GM21360 (cell line): Measurements from ENCODE around the gene ORC3.
A peak's percentile ranks its signal among the peaks of the same experiment; 100 is the strongest.

Experiments used
- ATAC-seq: cut with Tn5 transposase; IDR thresholded peaks from one replicate; pipeline ENCODE4 v1.9.1; 2021; ENCODE audit warnings: mild to moderate bottlenecking, moderate library complexity; ENCODE audit not compliant: unreplicated experiment

The ORC3 gene

GRCh38 chr6:87589693-87590416, at the start of gene ORC3, which contains the start of gene RARS2:
Gene ORC3, plus strand, starts transcription at chr6:87590135. Its CDS starts 34 bp downstream, at chr6:87590169.
Gene RARS2, minus strand, starts transcription at chr6:87589987. Its CDS starts 30 bp downstream, at chr6:87589957.
- ATAC-seq: peak; percentile 100

GRCh38 chr6:87540539-87540938, 49.4 kb upstream of the ORC3 start:
- no peak for ATAC-seq

DNA sequence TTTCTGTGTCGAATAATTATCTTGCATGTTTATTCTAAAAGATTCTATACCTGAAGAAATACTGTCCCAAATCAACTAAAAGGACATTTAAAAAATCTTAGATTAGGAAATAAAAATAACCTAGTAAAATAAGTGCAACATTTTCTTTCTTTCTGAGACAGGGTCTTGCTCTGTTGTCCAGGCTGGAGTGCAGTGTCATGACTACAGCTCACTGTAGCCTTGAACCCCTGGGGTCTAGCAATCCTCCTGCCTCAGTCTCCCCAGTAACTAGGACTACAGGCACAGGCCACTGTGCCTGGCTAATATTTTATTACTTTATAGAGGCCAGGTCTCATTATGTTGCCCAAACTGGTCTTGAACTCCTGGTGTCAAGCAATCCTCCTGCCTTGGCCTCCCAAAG, 48.9 kb upstream of the ORC3 start:
- ATAC-seq: no peak

GRCh38 chr6:87541744-87542143, 48.2 kb upstream of the ORC3 start:
- no peak for ATAC-seq

DNA sequence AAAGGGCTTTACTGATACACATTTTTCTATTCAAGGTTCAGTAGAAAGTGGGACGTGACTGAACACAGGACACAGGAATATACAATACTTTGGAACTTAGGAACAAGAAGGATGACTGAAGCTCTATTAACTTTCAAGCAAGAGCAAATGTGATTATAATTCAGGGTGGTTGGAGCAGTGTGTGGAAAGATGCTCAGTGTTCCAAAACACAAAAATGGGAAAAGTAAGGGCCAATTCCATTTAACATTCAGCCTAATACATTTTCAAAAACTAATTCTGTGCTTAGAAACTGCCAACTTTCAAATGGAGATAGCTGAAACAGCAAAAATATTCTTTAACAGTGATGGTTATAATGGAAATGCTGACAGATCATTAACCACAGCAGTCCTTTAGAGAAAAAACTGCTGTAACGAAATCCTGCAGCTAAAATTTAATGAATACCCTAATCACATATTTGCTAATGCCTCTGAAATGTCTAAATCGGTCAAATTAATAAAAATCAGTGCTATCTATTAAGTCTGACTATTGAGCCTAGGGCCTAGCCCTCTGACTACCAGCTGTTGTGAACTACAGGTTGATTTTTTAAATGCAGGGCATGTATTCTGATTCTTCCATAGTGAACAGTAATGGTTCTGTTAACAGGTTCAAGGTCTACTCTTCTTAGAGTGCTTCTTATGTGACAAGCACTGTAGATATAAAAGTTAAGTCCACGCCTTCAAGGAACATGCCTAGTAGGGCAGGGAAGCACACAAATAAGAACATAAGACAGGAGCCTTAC, 46.0 kb upstream of the ORC3 start:
- no peak for ATAC-seq

- ATAC-seq: no peak
These were observed 45.5 kb upstream of the ORC3 start for GRCh38 chr6:87544474-87544735.

DNA sequence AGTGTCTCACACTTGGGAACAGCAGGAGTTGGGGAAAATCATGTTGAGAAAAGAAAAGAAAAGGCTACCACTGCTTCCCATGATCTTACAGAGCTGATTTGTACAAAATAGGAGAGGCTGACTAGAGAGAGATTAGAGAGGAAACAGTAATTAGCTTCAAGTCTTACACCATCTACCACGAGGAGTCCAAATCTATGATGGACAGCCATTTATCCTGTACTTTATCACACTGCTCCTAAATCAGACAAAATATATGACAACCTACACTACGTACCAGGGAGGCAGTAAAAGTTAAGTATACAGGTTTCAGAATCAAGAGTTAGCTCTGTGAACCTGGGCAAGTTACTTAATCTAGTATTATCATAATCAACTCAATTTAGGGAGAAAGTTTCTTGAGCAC, 38.1 kb upstream of the ORC3 start:
- no peak for ATAC-seq

DNA sequence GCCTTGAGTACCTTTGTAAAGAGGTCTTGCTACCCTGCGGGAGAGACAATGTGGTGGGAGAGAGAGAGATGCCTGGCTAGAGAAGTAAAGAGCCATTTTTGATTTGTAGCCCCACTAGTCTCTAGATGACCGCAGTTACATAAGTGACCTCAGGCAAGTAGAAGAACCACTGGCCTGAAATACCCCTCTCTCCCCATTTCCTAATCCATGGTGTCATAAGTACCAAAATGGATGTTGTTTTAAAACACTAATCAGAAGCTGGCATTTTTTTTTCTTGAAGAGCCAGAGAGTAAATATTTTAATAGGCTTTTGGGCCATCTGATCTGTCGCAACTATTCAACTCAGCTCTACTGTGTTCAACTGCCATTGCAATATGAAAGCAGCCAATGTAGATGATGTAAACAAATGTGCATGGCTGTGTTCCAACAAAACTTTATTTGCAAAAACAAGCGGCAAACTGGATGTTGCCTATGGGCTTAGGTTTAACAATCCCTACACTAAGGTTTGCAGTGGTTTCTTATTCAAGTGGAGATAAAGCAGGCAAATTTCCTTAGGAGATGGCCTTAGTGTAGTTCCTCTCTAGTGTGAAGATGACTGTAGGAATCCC, 36.7 kb upstream of the ORC3 start:
- no peak for ATAC-seq

GRCh38 chr6:87555506-87555905, 34.4 kb upstream of the ORC3 start:
- ATAC-seq: no peak

GRCh38 chr6:87558446-87558845, 31.5 kb upstream of the ORC3 start:
- ATAC-seq: no peak

- no peak for ATAC-seq
These were observed 28.9 kb upstream of the ORC3 start for GRCh38 chr6:87561017-87561416.

DNA sequence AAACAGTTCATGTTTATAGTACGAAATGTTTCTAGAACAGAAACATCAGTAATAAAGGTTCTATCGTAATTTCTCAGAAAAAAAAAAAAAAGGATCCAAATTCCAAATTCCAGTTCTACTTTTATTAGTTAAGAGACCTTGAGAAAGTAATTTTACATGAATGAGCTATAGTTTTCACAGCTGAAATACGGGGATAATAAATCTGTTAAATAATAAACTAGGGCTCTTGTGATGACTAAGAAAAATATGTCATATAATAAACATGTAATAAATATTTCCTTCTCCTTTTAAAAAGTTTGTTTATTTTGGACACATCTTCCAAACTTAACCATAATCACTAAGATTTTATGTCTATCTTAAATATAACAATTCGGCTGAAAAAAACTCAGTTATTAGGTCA, 17.9 kb upstream of the ORC3 start:
- no peak for ATAC-seq

DNA sequence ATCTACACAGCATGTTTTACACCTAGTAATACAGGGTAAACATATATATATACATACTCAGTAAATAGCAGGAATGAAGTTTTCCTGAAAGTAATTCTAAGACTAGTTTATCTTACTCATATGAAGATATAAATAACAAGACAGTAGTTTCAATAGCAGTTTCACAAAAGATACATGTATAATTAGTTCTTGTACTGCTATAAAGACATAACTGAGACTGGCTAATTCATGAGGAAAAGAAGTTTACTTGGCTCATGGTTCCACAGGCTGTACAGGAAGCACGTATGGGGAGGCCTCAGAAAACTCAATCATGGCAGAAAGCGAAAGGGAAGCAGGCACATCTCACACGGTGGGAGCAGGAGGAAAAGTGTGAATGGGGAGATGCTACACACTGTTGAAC, 17.1 kb upstream of the ORC3 start:
- no peak for ATAC-seq

GRCh38 chr6:87573307-87574024, 16.5 kb upstream of the ORC3 start:
- no peak for ATAC-seq

- ATAC-seq: no peak
These were observed 15.6 kb upstream of the ORC3 start for GRCh38 chr6:87574237-87574804.

DNA sequence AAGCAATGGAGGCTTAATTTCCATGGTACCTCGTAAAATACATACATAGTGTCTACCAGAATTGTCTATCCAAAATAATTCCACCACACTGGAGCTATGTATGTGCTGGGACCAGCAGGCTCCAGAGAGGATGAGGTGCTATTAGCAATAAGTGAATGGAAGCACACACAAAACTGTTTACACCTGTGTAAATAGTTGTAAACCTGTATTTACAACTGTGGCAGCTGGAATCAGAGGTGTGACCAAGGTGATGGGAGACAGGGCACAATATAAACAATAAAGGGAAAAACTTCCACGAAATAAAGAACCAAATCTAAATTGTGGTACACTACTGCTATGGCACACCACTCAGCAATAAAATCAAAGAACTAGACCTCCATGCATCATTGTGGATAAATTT, 14.5 kb upstream of the ORC3 start:
- no peak for ATAC-seq

DNA sequence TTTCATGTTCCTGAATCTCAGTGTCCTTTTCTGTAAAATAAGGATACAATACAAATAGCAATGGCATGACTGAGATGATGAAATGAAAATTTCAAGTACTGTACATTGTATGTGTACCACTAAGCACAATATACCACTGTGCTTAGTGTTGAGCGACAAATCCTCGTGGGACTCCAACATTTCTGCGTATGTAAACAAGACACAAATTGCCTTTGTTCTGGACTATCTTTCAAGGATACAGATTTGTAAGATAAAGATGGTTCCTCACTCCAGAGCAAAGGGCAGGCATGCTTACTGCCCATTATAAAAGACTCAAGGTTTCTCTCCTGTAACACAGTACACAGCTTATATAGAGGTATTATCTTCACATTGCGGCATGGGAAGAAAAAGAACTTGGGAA, 6.1 kb upstream of the ORC3 start:
- no peak for ATAC-seq

DNA sequence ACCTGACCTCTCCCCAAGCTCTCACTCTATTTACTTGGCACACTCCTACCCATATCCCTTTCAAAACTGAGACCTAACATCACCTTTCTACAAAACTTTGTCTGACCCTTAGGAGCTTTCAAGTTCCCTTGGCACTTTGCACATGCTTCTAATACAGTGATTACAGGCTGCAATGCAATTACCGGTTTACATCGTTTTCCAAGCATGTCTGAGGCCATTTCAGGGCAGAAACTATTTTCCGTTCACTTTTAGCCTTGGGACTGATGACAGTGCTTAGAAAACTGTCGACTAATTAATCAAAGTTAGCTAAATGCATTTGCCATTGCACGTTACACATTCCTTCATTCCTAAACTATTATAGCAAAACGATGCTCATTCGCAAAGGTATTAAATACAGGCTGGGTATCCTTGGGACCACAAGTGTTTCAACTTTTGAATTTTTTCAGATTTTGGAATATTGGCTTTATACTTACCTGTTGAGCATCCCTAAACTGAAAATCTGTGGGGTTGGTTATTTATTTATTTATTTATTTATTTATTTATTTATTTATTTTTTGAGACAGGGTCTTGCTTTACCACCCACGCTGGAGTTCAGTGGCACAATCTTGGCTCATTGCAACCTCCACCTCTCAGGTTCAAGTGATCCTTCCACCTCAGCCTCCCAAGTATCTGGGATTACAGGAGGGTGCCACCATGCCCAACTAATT, 3.4 kb upstream of the ORC3 start:
- ATAC-seq: no peak

- ATAC-seq: no peak
These were observed 1.1 kb upstream of the ORC3 start for GRCh38 chr6:87588756-87589407.

DNA sequence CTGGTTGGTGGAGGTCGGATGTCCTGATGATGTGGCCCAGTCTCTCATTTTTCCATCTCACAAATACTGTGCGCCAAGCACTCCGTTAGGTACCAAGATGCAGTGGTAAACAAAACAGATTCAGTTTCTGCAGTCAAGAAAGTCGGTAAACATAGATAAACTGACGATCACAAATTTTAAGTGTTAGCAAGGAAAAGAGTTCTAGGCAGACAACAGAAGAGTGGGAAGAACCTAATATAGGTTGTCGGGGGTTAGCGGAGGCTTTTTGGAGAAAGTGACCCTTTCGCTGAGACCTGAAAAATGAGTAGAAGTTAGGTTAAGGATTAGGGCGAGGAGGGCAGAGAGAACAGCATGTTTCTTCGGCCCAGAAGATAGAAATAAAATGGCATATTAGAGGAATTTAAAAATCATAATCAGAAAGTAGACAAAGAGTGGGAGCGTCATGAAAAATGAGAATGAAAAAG, 514 bp downstream of the ORC3 start:
- ATAC-seq: no peak
